ENCODE results near the gene IPO13.

IPO13 gene

DNA sequence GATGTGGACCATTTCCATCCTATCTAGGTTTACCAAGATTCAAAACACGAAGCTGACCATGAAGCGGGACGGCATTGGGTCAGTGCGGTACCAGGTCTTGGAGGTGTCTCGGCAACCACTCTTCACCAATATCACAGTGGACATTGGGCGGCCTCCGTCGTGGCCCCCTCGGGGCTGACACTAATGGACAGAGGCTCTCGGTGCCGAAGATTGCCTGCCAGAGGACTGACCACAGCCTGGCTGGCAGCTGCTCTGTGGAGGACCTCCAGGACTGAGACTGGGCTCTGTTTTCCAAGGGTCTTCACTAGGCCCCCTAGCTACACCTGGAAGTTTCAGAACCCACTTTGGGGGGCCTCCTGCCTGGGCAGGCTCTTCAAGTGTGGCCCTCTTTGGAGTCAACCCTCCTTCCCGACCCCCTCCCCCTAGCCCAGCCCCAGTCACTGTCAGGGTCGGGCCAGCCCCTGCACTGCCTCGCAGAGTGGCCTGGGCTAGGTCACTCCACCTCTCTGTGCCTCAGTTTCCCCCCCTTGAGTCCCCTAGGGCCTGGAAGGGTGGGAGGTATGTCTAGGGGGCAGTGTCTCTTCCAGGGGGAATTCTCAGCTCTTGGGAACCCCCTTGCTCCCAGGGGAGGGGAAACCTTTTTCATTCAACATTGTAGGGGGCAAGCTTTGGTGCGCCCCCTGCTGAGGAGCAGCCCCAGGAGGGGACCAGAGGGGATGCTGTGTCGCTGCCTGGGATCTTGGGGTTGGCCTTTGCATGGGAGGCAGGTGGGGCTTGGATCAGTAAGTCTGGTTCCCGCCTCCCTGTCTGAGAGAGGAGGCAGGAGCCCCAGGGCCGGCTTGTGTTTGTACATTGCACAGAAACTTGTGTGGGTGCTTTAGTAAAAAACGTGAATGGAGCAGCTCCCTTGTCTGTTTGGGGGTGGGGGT is 43.8 kb downstream of the IPO13 start:
- DNase-seq, result no peak

DNA sequence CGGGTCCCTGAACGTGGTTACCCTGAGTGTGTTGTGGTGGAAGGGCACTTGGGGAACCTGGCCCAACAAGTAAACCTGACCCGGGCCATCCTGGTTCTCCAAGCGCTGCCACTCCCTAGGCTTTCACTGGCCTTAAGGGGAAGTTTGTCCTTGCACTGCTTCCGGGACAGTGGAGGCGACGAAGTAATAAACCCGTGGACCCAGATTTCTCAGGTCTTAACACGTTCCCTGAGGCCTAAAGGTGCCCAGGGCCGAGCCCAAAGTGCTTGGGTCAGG is 44.4 kb downstream of the IPO13 start:
- no peak for DNase-seq

DNA sequence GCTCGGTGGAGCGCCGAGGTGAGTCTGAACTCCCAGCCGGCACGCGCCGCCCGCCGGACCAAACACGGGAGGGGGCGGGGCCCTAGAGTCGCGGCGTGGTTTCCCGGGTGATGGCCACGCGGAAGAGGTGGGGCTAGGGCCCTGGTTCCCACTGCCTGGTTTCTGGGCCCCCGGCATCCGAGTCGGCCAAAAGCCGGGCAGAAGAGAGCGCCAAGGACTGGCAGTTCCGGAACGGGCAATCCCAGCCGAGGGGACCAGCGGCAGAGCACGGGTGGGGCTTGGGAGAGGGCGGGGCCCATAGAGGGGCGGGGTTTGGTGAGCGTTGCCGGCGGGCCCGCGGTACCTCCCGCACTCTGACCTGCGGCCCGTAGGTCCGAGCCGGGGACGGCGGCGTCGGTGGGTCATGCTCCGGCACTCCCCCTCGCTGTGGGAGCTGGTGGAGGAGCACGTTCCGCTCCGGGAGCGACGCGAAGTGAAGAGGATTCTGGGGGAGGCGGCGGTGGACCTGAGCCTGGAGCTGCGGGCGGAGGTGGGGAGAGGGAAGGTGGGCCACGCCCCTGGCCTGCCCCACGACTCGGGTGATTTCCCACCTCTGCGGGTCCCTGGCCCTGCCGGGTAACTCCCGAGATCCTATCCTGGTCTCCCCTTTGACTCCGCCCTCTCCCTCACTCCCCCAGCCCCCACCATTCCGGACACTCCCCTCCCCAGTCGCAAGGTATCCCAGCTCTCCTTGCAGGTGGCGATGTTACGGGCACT is 44.9 kb downstream of the IPO13 start, which contains the start of gene CCDC24:
Gene CCDC24, plus strand, starts transcription at position 124 of the 756 bp plus-strand sequence. Its CDS starts 280 bp downstream, at position 404.
- no peak for DNase-seq

DNA sequence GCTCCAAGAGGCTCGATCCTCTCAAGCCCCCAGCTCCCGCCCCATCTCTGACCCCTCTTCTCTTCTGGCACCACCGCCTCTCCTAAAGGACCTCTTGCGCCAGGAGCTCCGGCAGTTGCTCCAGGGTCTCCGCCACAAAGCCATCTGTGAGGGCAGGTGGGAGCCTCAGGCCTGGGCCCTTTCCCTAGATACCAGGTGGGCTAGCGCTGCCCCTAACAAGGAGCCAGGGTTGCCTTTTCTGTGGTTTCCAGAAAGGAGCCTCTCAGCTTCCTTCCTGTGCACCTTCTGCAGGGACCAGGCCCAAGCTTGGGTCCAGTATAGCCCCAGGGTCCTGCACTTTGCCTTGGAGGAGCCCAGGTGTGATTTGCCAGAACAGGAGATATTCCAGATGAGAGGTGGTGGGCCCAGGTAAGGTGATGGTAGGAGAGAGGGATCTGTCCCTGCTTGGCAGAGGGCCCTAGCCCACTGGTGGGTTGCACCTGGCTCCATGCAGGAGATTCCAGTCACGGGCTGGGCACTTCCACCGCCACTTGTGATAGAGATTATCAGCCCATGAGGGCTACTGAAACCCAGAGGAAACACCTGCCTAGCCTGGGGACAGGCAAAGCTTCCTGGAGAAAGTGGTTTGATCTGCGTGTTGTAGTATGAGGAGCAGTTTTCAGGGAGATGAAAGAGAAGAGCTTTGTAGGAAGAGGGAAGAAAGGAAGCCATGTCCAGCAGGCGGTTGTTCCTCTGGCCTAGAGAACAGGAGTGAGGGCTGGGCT is 45.7 kb downstream of the IPO13 start:
- DNase-seq, result no peak

DNA sequence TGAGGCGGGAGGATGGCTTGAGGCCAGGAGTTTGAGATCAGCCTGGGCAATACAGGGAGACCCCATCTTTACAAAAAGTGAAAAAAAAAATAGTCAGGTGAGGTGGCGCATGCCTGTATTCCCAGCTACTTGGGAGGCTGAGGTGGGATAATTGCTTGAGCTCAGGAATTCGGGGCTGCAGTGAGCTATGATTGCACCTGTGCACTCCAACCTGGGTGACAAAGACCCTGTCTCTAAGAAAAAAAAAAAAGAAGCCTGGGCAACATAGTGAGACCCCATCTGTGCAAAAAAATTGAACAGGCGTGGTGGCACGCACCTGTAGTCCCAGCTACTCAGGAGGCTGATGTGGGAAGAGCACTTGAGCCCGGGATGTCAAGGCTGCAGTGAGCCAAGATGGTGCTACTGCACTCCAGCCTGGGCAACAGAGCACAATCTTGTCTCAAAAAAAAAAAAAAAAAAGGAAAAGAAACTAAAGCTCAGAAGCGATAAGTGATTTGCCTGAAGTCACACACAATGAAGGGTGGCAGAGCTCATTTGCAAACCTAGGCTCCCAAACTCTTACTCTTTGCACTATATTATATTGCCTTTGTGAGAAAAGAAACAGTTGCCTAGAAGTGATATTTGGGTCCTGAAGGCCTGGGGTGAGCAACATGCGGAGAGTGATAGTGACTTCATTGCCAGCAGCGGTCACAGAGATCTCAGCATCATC is 46.6 kb downstream of the IPO13 start:
- no peak for DNase-seq

DNA sequence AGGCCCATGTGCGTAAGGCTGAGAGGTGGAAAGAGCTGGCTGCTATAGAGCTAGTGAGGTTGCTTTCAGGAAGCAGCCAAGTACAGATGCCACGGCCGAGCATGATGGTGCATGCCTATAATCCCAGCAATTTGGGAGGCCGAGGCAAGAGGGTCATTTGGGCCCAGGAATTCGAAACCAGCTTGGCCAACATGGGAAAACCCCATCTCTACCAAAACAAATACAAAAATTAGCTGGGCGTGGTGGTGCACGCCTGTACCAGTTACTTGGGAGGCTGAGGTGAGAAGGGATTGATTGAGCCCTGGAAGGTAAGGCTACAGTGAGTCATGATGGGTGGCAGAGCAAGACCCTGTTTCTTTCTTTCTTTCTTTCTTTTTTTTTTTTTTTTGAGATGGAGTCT is 47.3 kb downstream of the IPO13 start:
- DNase-seq, result no peak

DNA sequence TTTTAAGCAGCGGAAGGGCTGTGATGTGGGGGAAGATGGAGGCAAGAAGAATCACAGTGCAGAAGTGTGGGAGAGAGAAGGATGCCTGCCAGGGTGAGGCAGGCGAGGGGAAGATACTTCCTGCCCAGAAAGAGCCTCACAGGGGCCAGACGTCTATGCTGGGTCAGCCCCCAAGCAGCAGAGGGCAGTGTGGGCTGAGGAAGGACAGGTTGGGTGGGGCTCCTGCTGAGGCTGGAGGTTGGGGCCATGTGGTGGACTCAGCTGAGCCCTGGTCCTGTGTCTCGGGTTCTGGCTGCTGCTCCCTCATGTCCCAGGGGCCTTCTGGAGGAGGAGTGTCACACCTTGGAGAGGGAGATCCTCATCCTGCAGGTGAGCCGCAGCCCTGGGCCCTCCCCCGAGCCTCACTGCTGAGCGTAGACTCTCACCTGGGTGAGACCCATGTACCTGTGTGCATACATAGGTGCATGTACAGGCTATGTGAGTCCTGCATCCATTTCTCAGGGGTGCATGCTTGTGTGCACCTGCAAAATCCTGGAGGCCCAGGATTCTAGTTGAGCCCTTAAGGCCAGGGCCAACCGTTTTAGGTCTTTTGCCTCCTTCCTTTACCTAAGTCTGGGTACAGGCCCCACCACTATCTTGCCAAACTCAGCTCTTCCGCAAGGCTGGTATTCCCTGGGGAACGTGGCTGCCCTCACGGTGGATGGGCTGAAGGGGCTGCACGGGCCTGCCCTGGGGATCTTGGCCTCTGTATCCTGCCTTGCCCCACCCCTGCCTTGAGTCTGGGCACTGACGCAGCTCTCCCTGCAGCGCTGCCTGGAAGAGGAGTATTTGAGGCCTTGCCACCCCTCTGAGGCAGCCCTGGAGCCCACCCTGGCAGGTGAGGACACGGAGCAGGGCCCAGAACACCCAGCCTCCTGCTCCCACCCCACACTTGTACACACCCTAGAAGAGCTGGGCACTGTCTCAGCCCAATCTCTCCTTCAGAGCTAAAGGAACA is 48.3 kb downstream of the IPO13 start:
- DNase-seq, result no peak

DNA sequence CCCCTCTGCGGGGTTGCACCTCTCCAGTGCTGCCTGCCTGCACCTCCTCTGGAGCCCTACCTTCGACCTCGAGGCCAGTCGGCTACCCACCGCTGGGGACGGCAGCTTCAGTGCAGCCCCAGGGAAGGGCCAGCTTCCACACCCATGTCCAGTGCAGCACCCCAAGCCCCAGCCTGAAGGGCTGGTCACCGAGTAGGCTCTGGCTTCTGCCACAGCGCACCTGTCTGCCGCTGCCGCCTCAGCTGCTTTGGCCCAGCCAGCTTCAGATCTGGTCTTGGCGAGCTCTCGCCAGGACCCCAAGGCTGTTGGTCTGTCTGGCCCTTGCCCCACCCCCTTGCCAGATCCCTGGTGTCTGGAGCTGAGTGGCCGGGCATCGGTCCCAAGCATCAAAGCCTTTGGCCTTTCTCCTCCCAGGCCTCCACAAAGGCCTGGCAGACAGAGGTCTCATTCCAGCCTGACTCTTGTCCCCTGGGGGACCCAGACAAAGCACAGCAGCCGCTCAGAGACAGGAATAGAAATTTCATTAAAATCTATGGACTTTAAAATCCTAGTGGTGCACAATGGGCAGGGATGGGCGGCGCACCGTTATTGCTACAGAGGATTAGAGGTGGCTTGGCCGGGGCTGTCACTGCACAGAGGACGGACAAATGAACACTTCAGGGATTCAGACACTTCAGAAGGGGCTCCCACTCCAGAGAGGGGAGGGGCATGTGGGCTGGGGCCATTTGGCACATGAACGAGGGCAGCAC is 49.4 kb downstream of the IPO13 start:
- DNase-seq, result no peak

DNA sequence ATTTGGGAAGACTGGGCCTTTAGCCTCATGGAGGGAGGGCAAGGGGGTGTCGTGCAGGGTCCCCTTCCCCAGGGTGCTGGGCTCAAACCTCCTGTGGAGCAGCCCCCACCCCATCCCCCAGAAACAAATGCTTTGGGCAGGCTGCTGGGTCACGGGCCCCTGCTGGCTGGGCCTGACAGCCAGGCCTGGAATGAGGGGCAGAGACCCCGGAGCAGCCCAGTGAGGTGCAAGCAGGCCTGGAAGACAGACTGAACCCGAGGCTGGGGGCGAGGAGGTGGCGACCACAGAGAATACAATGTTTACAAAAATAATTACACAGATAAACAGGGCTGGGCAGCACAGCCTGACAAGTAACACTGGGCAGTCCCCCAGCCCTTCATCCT is 50.0 kb downstream of the IPO13 start:
- no peak for DNase-seq

DNA sequence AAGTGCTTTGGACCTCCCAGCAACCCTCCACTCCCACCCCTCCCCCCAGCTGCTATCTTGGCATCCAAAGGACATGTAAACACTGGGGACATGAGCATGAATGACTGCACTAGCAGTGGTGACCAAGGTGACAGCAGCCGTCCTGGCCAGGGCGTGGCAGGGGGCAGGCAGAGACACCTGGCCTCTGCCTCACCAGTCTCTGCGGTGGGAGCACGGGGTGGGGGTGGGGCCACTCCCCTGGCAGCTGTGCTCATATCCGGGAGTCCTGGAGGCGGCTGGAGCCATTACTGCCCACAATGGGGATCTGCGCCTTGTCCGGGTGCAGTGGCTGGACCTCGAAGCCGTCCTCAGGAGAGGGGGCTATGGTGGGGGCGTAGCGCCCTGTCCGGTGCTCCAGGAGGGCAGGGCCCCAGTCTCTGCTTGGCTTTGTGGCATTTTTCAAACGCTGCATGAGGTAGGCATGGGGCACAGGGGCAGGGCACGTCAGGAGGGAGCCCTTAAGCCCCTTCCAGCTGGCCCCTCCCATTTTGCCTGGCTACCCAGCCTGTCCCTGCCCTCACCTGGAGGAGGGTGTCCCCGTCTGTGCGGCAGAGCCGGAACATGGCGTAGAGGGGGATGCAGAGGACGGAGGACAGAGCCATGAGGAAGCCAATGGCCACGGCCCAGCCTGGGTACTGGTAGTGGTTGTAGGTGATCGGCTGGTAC is 50.7 kb downstream of the IPO13 start:
- no peak for DNase-seq

DNA sequence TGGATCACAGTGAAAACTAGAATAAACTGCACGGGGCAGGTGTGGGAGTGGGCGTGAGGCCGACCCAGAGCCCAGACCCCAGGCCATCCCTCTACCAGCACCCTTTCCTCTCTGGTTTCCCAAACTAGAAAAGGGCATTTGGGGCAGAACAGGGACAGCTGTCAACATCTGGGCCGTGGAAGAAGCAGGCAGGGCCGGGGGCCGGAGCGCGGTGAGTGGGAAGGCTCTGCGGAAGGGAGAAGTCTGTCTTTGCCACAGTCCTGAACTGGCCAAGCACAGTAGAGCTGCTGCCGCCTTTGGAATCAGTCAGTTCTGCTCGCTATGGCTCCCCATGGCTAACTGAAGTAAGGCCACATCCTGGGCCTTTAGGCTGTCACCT is 51.2 kb downstream of the IPO13 start:
- DNase-seq, result no peak

DNA sequence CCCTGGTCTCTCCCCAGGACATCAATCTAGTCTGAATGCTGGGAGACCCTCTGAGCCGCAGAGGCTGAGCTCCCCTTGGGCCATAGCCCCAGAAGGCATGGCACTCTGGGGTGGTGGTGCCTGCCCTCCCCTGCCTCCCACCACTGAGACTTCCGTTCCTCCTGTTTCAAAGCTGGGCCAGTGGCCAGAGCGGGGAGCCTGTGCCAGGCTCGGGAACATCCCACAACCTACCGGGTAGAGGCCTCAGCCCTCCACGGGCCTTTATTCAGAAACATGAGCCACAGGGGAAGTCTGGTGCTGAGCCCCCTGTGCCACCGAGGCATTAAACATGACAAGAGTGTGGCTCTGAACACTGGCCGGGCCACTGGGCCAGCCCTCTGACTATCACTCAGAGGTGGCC is 52.7 kb downstream of the IPO13 start:
- DNase-seq, result no peak

DNA sequence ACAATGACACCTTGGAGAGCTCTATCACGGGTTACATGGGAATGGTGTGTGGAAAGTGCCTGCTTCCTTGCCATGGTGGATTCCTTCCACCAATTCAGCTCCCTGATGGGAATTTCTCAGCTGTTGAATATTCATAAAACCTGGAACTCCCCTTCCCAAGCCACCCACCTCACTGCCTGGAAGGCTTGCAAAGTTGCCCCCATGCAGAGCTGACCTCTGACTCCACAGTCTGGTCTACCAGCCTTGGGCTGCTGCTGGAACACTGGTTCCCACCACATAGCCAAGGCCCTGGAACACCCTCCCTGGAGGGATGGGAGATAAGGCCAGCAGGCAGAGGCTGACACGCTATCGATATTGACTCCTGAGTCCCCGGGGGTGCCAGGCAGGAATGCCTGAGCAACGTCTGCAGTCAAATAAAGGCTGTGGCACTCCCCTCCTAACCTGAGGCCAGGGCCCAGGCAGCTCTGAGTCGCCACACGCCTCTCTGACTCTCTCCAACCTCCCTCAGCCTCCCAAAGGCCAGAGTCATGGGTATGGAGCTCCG is 53.4 kb downstream of the IPO13 start:
- DNase-seq, result no peak

DNA sequence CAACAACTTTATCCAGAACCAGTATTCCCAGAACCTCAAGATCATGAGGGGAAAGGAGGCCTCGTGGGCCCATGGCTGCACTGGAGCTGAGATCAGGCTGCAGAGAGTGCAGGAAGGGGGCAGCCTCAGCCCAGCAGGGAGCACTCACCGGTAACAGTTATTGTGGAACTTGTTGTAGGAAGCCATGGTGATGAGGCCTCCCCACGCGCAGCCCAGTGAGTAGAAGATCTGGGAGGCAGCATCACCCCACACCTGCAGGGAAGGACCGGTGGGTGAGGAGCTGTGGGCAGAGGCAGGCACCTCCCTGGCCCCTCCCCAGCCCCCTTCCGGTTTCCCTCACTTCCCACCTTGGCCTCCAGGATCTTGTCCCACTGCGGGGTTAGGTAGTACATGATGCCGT is 55.4 kb downstream of the IPO13 start:
- DNase-seq, result no peak

DNA sequence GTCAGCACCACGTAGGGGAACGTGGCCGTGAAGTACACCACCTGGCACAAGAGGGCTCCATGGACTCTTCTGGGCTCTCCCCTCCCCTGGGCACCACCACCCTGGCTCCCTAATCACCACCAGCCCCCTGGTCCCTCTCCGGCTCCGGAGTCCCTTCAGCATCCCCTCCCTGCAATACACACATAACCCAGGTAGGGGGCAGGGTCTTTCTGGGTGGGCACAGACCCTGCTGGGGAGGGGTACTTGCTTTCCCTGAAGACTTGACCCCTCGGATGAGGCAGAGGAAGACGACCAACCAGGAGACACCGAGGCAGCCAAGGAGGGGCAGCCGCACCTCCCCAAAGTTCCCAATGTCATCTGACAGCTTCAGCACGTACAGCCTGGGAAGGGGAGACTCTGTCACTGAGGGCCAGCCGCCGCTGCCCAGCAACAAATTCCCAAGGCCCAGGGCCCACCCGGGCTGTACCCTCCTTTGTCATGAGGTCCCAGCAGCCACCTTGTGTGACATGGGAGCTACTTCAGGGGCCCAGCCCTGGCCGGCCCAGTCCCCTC is 55.9 kb downstream of the IPO13 start:
- DNase-seq, result no peak

DNA sequence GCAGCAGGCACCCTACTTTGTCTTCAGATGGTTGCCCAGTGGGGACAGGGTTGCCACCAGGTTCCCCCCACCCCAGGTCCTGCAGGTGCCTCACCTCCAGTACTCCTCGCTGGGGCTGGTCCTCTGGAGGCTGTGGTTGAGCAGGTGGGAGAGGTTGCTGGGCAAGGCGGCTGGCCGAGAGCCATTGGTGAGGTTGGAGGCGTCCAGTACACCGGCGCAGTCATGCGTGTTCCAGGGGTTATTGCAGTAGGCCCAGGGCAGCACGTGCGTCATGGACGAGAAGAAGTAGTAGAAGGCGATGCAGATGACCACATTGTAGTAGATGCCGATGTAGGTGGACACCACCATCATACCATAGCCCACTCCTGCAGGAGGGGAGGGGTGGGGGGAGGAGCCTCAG is 61.5 kb downstream of the IPO13 start:
- DNase-seq, result no peak

DNA sequence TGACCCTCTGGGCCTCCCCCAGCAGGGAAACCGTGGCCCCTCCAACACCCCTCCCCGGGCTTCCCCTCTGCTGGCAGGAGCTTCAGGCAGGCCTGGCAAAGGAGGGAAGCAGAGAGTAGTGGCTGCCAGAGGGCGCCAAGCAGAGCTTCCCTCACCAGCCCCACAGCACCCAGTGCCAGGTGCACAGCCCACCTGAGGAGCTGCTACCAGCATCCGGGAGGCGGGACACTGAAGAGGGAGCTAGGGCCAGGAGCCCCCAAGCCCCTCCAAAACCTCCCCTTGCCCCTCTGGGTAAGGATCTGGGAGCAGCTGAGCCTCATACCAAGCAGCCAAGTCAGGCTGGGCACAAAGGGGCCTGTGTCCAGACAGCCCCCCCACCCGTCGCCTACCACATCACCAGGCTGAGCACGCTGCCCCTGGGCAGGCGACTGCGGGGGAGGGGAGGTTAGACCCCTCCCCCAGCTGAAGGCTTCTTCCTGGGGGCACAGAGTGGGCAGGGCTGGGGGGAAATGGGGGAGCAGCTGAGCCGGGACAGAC is 64.3 kb downstream of the IPO13 start:
- DNase-seq, result no peak

DNA sequence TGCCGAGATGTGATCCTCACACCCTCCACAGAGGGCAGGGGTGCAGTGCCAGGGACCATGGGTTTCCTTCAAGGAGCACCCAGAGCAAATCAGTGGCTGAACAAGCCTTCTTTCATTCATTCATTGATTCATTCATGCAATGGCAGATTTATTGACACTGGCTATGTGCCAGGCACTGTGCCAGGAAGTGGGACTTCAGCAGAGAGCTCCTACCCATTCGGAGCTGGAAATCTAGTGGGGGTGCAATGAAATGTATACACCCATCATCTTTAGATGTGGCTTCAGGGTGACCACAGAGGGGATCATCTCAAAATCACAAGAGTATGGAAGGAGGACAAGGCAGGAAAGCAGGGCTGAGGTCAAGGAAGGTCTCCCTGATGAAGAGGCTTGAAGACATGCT is 65.7 kb downstream of the IPO13 start:
- DNase-seq, result no peak

DNA sequence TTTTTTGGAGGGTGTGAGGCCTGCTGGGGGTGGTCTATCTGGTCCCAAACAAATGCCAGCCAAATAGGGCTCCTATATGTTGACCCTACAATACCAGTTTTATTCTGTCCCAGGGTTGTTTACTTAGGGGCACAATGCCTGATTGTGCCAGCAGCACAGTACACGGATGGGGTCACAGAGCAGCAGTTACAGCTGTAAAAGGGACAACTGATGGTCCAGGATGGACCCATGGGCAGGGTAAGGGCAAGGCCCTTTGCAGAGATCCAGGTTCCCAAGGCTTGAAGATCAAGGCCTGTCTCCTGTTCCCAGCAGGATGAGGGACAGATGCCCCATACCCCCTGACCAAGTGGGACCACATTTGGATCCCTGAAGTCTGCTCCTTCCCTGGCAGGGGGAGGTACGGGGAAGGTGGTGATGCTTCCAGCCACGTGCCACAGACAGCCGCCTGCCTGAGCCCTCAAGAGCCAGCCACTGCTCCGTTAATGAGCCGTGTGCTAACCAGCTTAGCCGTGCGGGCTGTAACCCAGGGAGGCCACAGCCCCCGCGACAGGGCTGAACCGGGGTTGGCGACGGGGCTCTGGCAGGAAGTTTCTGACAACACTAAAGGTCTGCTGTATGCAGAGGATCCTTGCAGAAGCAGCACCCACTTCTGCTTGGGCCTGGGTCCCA is 66.3 kb downstream of the IPO13 start:
- peak; percentile 19 for DNase-seq

All from NCI-H1694 treated with DMSO at 0.1 percent for 48 hours (cell line).